NB4 (cell line): ENCODE measurements around the gene HCRTR1.

Source experiments
- DNase-seq: peaks from one replicate; pipeline ENCODE4 v3.0.0; 2010; ENCODE audit warnings: low read depth
- H3K4me3 ChIP-seq: one replicate; pipeline ENCODE4 v1.5.1; 2011; ENCODE audit warnings: mild to moderate bottlenecking, low read depth, low read length, moderate library complexity
- MYC ChIP-seq: IDR thresholded peaks from 2 replicates; pipeline ENCODE4 v1.6.1; 2011; ENCODE audit warnings: low read depth, low read length
- POLR2A ChIP-seq: IDR thresholded peaks from 2 replicates; pipeline ENCODE4 v1.6.1; 2011; ENCODE audit warnings: mild to moderate bottlenecking; ENCODE audit not compliant: insufficient read length; ENCODE audit errors: extremely low read depth
- TF ChIP-seq, protein P1 (sequence below): IDR thresholded peaks from one replicate; pipeline ENCODE4 v1.5.1; 2012; ENCODE audit warnings: low read depth, low read length
- TF ChIP-seq, protein P2 (sequence below): IDR thresholded peaks from 2 replicates; pipeline ENCODE4 v1.6.1; 2011; ENCODE audit warnings: low read depth, low read length

The HCRTR1 gene

DNA sequence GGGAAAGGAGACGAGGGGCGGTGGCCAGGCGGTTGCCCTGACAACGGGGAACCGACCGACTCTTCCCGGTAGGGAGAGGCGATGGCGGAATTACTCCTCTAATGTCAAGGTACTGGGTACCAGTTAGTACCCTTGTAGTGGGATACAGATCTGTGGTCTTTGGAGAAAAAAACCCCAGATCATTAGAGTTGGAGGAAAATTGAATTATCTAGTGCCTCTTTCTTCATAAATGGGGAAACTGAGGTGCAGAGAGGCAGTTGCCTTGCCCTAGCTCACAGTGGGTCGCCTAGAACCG, 27.7 kb downstream of the HCRTR1 start:
- TF ChIP-seq POLR2A (no peak), MYC (no peak)
- TF ChIP-seq, protein P1, sequence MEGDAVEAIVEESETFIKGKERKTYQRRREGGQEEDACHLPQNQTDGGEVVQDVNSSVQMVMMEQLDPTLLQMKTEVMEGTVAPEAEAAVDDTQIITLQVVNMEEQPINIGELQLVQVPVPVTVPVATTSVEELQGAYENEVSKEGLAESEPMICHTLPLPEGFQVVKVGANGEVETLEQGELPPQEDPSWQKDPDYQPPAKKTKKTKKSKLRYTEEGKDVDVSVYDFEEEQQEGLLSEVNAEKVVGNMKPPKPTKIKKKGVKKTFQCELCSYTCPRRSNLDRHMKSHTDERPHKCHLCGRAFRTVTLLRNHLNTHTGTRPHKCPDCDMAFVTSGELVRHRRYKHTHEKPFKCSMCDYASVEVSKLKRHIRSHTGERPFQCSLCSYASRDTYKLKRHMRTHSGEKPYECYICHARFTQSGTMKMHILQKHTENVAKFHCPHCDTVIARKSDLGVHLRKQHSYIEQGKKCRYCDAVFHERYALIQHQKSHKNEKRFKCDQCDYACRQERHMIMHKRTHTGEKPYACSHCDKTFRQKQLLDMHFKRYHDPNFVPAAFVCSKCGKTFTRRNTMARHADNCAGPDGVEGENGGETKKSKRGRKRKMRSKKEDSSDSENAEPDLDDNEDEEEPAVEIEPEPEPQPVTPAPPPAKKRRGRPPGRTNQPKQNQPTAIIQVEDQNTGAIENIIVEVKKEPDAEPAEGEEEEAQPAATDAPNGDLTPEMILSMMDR: no peak
- TF ChIP-seq, protein P2, sequence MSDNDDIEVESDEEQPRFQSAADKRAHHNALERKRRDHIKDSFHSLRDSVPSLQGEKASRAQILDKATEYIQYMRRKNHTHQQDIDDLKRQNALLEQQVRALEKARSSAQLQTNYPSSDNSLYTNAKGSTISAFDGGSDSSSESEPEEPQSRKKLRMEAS: no peak; the same call in 1 of the 2 replicates
- H3K4me3 ChIP-seq: peak overlapping the region; percentile 97
- no peak for DNase-seq

DNA sequence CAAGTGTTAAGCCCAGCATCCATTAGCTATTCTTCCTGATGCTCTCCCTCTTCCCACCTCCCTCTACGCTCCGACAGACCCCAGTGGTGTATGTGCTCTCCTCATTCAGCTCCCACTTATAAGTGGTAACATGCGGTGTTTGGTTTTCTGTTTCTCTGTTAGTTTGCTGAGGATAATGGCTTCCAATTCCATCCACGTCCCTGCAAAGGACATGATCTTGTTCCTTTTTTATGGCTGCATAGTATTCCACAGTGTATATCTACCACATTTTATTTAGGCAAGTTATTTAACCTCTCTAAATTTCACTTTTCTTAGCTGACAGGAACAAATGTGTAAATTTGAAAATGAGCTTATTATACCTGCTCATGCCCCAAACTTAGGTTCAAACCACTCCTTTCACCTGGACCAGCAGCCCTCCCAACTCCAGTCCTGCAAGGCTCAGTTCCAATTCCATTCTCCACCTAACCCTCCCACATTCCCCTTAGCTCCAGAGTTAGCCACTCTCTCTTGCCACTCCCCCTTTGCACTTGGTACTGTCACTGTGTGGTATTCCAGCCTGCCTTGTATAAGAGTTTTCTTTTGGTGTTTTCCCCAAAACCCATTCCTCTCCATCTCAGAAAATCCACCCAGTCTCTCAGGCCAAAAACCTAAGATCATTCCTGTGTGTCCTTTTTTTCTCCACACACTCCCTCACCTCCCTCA, 28.9 kb downstream of the HCRTR1 start:
- no peak overlapping the region for H3K4me3 ChIP-seq
- no peak for TF ChIP-seq MYC
- TF ChIP-seq, protein P2: no peak
- no peak for TF ChIP-seq POLR2A
- TF ChIP-seq, protein P1: no peak
- no peak for DNase-seq

DNA sequence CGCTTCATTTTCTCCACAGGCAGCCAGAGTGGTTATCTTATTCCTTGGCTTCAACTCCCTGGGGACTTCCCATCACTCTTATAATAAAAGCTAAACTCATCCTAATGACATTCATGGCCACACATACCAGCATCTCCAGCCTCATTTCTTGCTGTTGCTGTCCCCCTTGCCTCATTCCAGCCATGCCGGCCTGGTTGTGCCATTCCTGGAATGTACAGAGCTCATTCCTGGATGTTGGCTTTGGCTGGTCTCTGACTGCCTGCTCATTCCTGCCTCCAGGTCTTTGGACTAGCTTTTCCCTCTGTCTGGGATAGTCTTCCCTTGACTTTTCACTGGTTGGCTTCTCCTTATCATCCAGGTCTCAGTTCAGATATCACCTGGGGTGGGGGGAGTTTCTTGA, 29.6 kb downstream of the HCRTR1 start:
- H3K4me3 ChIP-seq: no peak overlapping the region
- no peak for TF ChIP-seq POLR2A
- TF ChIP-seq MYC: no peak
- no peak for DNase-seq

DNA sequence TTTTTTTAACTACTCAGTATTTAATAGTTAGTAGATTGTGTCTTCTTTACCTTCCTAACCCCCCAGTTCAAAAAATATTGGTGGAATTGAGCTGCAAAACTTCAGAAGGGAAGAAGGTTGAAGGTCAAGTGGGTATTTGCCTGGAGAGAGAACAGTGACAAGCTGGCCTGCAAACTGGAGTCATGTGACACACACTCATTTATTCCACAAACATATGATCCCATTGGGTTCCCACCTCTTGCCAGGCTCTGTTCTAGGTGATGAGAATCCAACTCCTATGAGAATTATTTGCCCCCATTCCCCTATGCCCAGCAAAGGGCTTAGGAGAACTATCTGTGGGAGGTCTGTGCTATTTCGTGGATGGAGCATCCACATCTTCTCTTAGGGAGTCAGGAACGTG, 30.7 kb downstream of the HCRTR1 start:
- TF ChIP-seq, protein P1: no peak
- TF ChIP-seq MYC (no peak), POLR2A (no peak)
- TF ChIP-seq, protein P2: no peak
- DNase-seq: no peak
- H3K4me3 ChIP-seq: no peak overlapping the region

DNA sequence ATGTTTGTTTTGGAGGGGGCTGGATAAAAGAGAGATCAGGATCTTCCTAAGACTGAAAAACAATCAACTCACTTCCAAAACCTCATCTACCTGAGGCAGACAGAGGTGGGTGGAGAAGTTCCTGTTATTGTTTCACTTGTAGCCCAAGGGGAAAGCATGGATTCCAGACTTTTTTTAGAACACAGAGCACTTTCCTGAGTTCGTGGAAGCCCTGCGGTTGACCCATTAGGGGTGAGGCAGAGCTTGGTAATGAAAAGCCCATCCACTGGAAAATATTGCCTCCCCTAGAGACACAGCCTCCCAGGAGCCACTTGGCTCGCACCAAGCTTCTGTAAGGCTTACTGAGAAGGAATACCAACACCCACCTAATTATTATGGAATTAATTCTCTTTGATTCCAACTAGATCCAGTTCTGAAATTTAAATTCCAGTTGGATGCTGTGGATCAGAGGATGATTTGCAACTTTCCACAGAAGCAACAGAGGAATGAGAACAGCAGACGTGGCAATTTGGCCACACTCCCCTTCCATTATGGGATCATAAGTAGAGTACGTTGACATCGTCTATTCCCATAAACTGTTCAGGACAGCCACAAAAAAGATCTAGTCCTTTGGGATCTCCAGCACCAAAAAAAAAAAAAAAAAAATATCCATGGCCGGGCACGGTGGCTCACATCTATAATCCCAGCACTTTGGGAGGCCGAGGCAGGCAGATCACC, 31.3 kb downstream of the HCRTR1 start:
- no peak overlapping the region for H3K4me3 ChIP-seq
- TF ChIP-seq, protein P2: no peak
- TF ChIP-seq POLR2A (no peak), MYC (no peak)
- TF ChIP-seq, protein P1: no peak
- DNase-seq: no peak

DNA sequence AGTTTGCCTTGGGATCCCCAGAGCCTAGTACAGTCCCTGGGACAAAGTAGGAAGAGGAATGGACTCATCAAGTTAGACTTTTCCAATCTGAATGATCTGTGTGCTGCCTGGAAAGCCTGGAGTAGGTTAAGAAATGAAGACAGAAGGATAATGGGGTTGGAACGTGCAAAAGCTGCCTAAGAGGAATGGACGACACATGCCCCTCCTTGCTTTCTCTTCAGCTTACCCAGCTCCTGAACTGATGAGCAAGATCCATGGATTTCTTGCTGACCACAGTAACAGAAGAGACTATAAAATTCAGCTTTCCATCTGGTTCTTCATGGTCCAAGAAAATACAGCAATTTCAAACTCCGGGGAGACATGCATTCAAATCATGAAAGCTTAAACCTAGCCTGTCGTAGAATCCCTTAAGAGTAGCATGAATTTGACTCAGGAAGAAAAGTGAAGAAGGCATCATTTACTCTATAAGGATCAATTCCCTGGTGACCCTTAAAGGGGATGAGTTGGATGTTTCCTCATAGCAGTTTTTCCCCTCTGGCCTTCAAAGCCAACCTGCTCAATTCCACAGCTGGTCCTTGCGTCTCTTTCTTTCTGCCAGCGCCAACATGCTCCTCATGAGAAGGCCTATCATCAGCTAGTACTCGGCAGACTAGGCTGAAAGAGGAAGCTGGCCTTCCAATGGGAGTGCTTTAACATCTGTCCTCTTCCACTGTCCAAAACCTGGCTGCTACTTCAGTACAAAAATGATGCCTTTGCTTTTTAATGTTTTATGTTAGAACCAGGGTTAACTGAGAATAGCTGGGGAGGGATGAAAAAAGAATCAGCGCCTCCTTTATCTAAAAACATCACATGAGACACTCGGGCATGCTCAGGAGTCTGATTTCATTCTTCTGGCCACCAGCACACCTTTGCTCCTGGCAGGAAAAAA, 32.9 kb downstream of the HCRTR1 start:
- no peak overlapping the region for H3K4me3 ChIP-seq
- peak; percentile 14 for DNase-seq
- no peak for TF ChIP-seq POLR2A
- TF ChIP-seq MYC: no peak
- TF ChIP-seq, protein P2: no peak
- TF ChIP-seq, protein P1: no peak
